Kidney epithelial cell (primary cell): ENCODE measurements around the gene ARHGAP21. TPM values are rescaled to one million over a fixed set of nuclear protein-coding genes. Genes with fewer than 3 reads are reported as not detected.

Experiments
- DNase-seq: peaks from one replicate; pipeline ENCODE4 v3.0.0-alpha.2; 2010; ENCODE audit warnings: low read depth
- H3K27me3 ChIP-seq: 2 replicates; pipeline ENCODE4 v1.6.0; 2011; ENCODE audit warnings: low read length; ENCODE audit not compliant: control insufficient read depth, insufficient read depth
- H3K36me3 ChIP-seq: 2 replicates; pipeline ENCODE4 v1.5.1; 2011; ENCODE audit warnings: low read length; ENCODE audit not compliant: control insufficient read depth, insufficient read depth
- H3K4me3 ChIP-seq: 2 replicates; pipeline ENCODE4 v1.5.1; 2011; ENCODE audit warnings: low read depth, mild to moderate bottlenecking, control low read depth, low read length
- total RNA-seq: library from RNA; depleted of rRNA; stranded (reverse); fragments of >200 nt; gene quantifications from 2 replicates; pipeline ENCODE4 v1.2.3, GENCODE V29; 2015
- TF ChIP-seq, protein P1 (sequence below): IDR thresholded peaks from 2 replicates; pipeline ENCODE4 v1.5.1; 2011; ENCODE audit warnings: mild to moderate bottlenecking, moderate library complexity, low read length, control low read depth, inconsistent platforms; ENCODE audit not compliant: insufficient read depth, poor library complexity, severe bottlenecking

ARHGAP21 gene
- total RNA-seq, 1 donor from 2014 or later = 71.8 TPM

DNA sequence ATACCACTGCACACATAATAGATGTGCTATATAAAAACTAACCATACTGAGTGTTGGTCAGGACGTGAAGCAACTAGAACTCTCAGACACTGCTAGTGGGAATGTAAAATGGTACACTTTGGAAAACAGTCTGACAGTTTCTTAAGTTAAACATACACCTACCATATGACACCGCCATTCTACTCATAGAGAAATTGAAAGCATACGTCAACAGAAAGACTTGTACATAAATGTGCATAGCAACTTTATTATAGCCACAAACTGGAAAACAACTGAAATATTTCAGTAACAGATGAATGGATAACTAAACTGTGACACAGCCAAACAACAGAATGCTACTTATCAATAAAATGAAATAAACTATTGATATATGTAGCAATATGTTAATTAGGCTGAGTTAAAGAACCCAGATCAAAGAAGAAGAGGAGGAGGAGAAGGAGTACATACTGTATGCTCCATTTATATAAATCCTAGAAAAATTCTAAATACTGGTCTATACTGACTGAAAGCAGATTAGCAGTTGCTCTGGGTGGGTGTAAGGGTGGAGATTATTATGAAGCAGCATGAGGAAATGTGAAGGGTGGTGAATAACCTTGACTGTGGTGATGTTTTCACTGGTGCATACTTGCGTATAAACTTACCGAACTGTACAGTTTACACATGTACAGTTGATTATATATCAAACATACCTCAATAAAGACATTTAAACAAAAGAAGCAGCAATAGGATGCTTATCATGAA, 48.6 kb downstream of the ARHGAP21 start:
- no peaks in the 10 kb centered on the region for H3K36me3 ChIP-seq
- no peaks in the 10 kb centered on the region for H3K27me3 ChIP-seq
- no peak for DNase-seq
- TF ChIP-seq, protein P1, sequence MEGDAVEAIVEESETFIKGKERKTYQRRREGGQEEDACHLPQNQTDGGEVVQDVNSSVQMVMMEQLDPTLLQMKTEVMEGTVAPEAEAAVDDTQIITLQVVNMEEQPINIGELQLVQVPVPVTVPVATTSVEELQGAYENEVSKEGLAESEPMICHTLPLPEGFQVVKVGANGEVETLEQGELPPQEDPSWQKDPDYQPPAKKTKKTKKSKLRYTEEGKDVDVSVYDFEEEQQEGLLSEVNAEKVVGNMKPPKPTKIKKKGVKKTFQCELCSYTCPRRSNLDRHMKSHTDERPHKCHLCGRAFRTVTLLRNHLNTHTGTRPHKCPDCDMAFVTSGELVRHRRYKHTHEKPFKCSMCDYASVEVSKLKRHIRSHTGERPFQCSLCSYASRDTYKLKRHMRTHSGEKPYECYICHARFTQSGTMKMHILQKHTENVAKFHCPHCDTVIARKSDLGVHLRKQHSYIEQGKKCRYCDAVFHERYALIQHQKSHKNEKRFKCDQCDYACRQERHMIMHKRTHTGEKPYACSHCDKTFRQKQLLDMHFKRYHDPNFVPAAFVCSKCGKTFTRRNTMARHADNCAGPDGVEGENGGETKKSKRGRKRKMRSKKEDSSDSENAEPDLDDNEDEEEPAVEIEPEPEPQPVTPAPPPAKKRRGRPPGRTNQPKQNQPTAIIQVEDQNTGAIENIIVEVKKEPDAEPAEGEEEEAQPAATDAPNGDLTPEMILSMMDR = no peak
- no peak overlapping the region for H3K4me3 ChIP-seq

DNA sequence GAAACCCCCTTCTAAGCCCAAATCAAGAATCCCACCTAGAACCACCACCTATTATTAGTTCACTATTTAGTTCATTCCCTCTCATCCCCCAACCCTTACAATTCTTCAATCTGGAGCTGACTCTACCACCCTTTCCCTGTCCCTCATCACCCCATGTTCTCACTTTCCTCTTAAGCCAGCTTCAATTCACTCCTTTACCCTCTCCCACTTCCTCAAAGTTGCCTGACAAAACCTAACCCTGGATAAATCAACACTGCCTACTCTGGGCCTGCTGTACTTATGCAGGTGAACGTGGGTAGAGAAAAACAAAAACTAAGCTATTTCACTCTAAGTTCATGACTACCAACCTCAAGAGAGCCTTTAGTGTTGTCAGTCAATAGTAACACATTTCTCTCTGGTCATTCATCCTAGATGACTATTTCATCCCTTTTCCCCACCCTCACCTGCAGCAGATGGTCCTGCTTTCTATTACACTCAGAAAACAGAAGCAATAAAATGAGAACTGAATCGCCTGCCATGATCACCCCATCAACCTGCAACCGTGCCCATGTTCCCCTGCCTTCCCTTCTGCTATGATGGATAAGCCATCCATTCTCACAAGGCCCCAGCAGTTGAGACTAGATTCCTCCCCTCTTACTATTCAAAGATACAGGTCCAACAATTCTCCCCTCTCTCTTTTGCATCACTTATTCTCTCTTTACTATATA, 52.6 kb downstream of the ARHGAP21 start:
- Histone ChIP-seq H3K27me3 (no peaks in the 10 kb centered on the region), H3K36me3 (no peaks in the 10 kb centered on the region), H3K4me3 (no peak overlapping the region)
- no peak for DNase-seq
- TF ChIP-seq, protein P1 = no peak

DNA sequence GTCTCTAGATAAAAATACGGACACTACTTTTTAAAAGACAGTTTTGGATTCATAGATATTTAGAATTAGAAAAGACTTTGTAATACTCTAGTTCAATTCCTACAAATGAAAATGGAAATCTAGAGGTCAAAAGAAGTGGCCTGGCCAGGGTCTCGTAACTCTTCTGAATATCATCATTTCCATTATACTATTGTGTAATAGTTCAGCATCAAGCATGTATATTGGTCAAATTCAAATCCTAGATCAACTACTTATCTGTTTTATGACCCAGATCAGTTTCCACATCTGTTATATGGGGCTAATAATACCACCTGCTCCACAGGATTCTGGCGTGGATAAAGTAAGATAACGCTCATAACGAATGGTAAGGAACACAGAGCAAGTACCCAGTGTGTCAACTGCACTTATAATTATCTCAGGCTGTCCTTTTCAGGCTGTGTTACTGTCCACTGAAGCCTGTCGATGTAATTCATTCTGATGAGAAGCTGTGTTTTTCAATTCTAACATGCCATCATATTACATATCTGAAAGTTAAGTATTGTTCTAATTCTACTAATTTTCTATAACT, 54.3 kb downstream of the ARHGAP21 start:
- TF ChIP-seq, protein P1 = no peak
- H3K27me3 ChIP-seq = no peaks in the 10 kb centered on the region
- DNase-seq = no peak

DNA sequence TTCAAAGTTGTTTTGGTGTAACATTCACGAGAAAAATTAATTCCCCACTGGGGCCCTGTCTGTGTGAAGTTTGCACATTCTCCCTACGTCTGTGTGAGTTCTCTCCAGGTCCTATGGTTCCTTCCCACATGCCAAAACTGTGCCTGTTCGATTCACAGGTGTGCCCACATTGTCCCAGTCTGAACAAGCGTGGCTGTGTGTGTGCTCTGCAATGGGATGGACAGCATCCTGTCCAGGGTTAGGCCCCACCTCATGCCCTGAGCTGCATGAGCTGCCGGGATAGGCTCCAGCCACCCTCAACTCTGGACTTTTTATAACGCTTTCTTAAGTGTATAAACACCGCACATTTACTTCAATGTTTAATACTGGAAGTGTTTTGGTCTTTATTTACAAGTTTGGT, 55.4 kb downstream of the ARHGAP21 start:
- TF ChIP-seq, protein P1 = no peak
- no peaks in the 10 kb centered on the region for H3K36me3 ChIP-seq
- H3K4me3 ChIP-seq = no peak overlapping the region
- DNase-seq = no peak
- no peaks in the 10 kb centered on the region for H3K27me3 ChIP-seq

More for the DNA sequence above, 54.3 kb downstream of the ARHGAP21 start:
- Histone ChIP-seq H3K4me3 (no peak overlapping the region), H3K36me3 (no peaks in the 10 kb centered on the region)

DNA sequence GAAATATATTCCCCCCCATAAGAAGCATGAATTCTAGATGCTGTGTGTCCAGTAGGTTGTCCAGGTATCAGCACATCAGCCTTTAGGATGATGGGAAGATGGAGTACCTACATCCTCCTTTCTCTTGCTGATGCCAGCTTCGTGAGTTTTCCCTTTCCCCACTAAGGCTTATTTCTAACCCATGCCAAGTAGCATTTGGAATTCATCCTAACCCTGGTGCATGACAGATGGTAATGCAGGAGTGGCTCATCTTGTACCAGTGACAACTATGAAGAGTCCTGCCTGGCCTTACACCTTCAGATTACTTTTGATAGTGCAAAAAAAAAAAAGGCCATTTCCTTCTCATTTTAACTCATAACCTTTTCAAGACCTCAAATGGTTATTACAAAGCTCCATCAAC, 58.7 kb downstream of the ARHGAP21 start:
- Histone ChIP-seq H3K27me3 (no peaks in the 10 kb centered on the region), H3K36me3 (no peaks in the 10 kb centered on the region), H3K4me3 (no peak overlapping the region)
- TF ChIP-seq, protein P1 = no peak
- DNase-seq = no peak
